Adrenal gland (tissue), 12 donors: ENCODE results near the gene WDTC1. TPM values are rescaled to one million over a fixed set of nuclear protein-coding genes. Genes with fewer than 3 reads are reported as not detected.

Source experiments
- DNase-seq, 7 donors: peaks; one replicate each; pipeline ENCODE4 v3.0.0-alpha.2; 2019 to 2020
- H3K27ac ChIP-seq, 5 donors: fragments of 200-600 bp; sonication (generic) in 4 of 5; 1 replicate in 3 of 5; 2 replicates in 2 of 5; pipeline versions ENCODE4 v1.5.1 to v1.8.0; 2016 to 2020; ENCODE audit warnings: mild to moderate bottlenecking in 1 of 5
- H3K27me3 ChIP-seq: fragments of 200-600 bp; 2 replicates; pipeline ENCODE4 v1.8.0; 2021
- H3K36me3 ChIP-seq, 2 donors: fragments of 200-600 bp; replicated peaks in 1 of 2; 1 replicate in 1 of 2; 2 replicates in 1 of 2; pipeline versions ENCODE4 v1.5.1 to v1.8.0; 2018 to 2022
- H3K4me1 ChIP-seq, 2 donors: fragments of 200-600 bp; replicated peaks in 1 of 2; 1 replicate in 1 of 2; 2 replicates in 1 of 2; pipeline versions ENCODE4 v1.5.1 to v1.8.0; 2018 to 2021
- H3K4me3 ChIP-seq, 4 donors: fragments of 200-600 bp; sonication (generic) in 3 of 4; one replicate each; pipeline ENCODE4 v1.5.1; 2016 to 2018
- H3K9me3 ChIP-seq, 3 donors: fragments of 200-600 bp; sonication (generic) in 1 of 3; replicated peaks in 1 of 3; 1 replicate in 2 of 3; 2 replicates in 1 of 3; pipeline versions ENCODE4 v1.5.1 to v1.8.0; 2016 to 2021
- CTCF ChIP-seq, 6 experiments: fragments of 450-650 bp in 4 of 6; fragments of 200-600 bp in 2 of 6; sonication (generic) in 1 of 6; IDR thresholded peaks; 1 replicate in 5 of 6; 2 replicates in 1 of 6; pipeline versions ENCODE4 v1.5.1 to v1.8.0; 2016 to 2021; ENCODE audit warnings: antibody characterized with exemption in 6 of 6, mild to moderate bottlenecking in 2 of 6, moderate library complexity in 1 of 6
- POLR2A ChIP-seq, 2 donors: fragments of 450-650 bp; IDR thresholded peaks; one replicate each; pipeline ENCODE4 v1.6.1; 2017; ENCODE audit warnings: antibody characterized with exemption in 2 of 2, mild to moderate bottlenecking in 2 of 2, moderate library complexity in 1 of 2
- WGBS, 4 donors: extraction: QIAGEN DNeasy Blood & Tissue Kit in 2 of 4; methylation state at CpG; one replicate each; pipeline versions ENCODE4 v1.1.5 to v1.1.7; 2013 to 2017; 5-methylcytosine and 5-hydroxymethylcytosine counted together
- intact Hi-C, 2 donors: fragments of 100-400 bp; cut with DNase I; formaldehyde crosslinking; loops; one replicate each; pipeline versions ENCODE4 v1.14.1 to v1.15.0; 2022 to 2023
- polyA plus RNA-seq, 3 donors: library from polyadenylated mRNA; stranded (reverse); fragments of 200-250 nt in 2 of 3; fragments of 350-450 nt in 1 of 3; fragmentation: Illumina TruSeq in 1 of 3; extraction: RNeasy Lipid Tissue Mini Kit (QIAGEN cat#74804) in 1 of 3; gene quantifications; one replicate each; pipeline ENCODE4 v1.2.3, GENCODE V29; 2013 to 2014
- total RNA-seq, 9 donors: library from RNA; depleted of rRNA in 4 of 9; stranded (reverse); fragments of >200 nt in 4 of 9; fragments of 120-200 nt in 1 of 9; fragmentation: NEBNext Ultra II Directional in 1 of 9; extraction: Animal tissue kit (Norgen Biotek cat#: 25700) in 1 of 9; gene quantifications; one replicate each; pipeline versions ENCODE4 v1.1.0 to v1.2.4, GENCODE V29; 2013 to 2023
- donor health status: healthy with polysubstance abuse.
- donor health status: Bipolar disorder and iron deficiency.
- donor health status: DM: yes; HTN: yes; CAD: no.
- donor health status: DM: no; HTN: no; CAD: no.
- donor health status: DM: no; HTN: no; CAD: no.
- donor health status: DM: yes; HTN: yes; CAD: no.

Gene WDTC1
- total and polyA plus RNA-seq, 12 donors = 14.7 to 66.6 (median 48.1) TPM

GRCh38 chr1:27299385-27300271, 65.2 kb downstream of the WDTC1 start:
- TF ChIP-seq CTCF (IDR thresholded peaks at IDR 0.05) = no peak
- TF ChIP-seq POLR2A (IDR thresholded peaks at IDR 0.05) = no peak
- intact Hi-C loops = loop anchor here (2.0 to 10.0 kb wide), 5 partner anchors 55 to 315 kb away; partner anchors contain the start of gene GPR3 (in 1 of the 2)
- H3K4me1 ChIP-seq = peaks cover 0 to 29% of the 10 kb centered on the region in 2 donors
- no peak overlapping the region for H3K4me3 ChIP-seq
- WGBS, 4 donors = 55 to 69% (median 68%) methylated on average over 9 to 14 of the region's 14 CpGs
- H3K9me3 ChIP-seq = no peaks in the 10 kb centered on the region
- no peaks in the 10 kb centered on the region for H3K27me3 ChIP-seq
- peak; percentile 41 to 89 (median 44) for DNase-seq
- H3K27ac ChIP-seq = peak overlapping the region; percentile 16 to 89 (median 63)
- H3K36me3 ChIP-seq = peaks cover 0 to 65% of the 10 kb centered on the region in 2 donors

GRCh38 chr1:27300341-27301051, 66.1 kb downstream of the WDTC1 start:
- 24 to 40% (median 33%) methylated on average over 4 to 5 of the region's 5 CpGs for WGBS, 4 donors
- Histone ChIP-seq H3K4me1 (peaks cover 0 to 29% of the 10 kb centered on the region in 2 donors), H3K4me3 (no peak overlapping the region), H3K27ac (peak overlapping the region in 4 of 5 donors; percentile 20 to 89 (median 66)), H3K36me3 (peaks cover 0 to 65% of the 10 kb centered on the region in 2 donors), H3K9me3 (no peaks in the 10 kb centered on the region), H3K27me3 (no peaks in the 10 kb centered on the region)
- DNase-seq = peak; percentile 78 to 95 (median 86)
- peak; percentile 95 to 99 (median 98) for TF ChIP-seq CTCF (IDR thresholded peaks at IDR 0.05)
- TF ChIP-seq POLR2A (IDR thresholded peaks at IDR 0.05) = no peak
- intact Hi-C loops = loop anchor here (2.0 to 10.0 kb wide), 4 partner anchors 54 to 314 kb away; partner anchors contain the start of gene GPR3 (in 1 of the 2)

GRCh38 chr1:27301052-27301422, 66.6 kb downstream of the WDTC1 start:
- TF ChIP-seq CTCF (IDR thresholded peaks at IDR 0.05) = no peak
- no peak for TF ChIP-seq POLR2A (IDR thresholded peaks at IDR 0.05)
- peaks cover 0 to 29% of the 10 kb centered on the region in 2 donors for H3K4me1 ChIP-seq
- no peak for DNase-seq
- WGBS, 4 donors = 74 to 77% (median 75%) methylated on average over 6 to 8 of the region's 8 CpGs
- H3K9me3 ChIP-seq = no peaks in the 10 kb centered on the region
- H3K36me3 ChIP-seq = peaks cover 0 to 59% of the 10 kb centered on the region in 2 donors
- no peaks in the 10 kb centered on the region for H3K27me3 ChIP-seq
- no peak overlapping the region for H3K4me3 ChIP-seq
- intact Hi-C loops = loop anchor here (2.0 to 10.0 kb wide), 4 partner anchors 54 to 314 kb away; partner anchors contain the start of gene GPR3 (in 1 of the 2)
- H3K27ac ChIP-seq = peak overlapping the region in 2 of 5 donors; percentile 85 to 89
